Measurements from ENCODE around the gene AQP2.
"Not testable (repeated sequence)": the region's sequence is repeated elsewhere in the genome, so short reads cannot be mapped to it uniquely, and the experiment has no call there.

The AQP2 gene

DNA sequence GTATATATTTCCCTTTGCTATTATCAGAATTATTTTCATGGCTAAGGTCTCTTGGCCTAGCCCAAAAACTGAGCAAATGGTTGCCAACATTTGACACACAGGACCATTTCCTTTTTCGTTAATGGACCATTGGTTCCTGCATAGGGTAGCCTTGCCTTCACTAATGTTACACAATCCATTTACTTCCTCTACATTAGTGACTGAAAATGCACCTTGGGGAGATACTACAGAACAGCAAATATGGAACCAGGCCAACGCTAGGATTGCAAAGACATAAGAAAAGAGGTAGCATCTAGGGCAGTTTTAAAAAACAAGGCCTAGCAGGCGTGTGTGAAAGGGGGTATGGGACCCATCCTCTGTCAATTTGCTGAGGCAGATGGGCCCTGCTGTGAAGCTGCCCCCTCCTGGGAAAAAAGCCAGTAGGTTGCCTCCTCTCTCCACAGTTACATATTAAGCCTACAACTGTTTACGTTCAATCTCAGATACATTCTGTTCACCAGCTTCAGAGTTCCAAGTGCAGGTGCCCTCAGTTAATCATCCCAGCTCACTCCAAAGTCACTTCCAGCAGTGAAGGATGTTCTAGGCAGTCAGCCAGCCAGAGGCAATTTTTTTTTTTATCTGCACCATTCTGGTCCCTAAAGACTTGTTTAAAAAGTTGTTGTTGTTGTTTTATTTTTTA lies 37.2 kb downstream of the AQP2 start:
- DNase-seq (ENCODE audit: low read depth): no peak

- not testable (repeated sequence) for DNase-seq (ENCODE audit: low read depth)
Observed at GRCh38 chr12:49989400-49989799, 38.9 kb downstream of the AQP2 start.

DNA sequence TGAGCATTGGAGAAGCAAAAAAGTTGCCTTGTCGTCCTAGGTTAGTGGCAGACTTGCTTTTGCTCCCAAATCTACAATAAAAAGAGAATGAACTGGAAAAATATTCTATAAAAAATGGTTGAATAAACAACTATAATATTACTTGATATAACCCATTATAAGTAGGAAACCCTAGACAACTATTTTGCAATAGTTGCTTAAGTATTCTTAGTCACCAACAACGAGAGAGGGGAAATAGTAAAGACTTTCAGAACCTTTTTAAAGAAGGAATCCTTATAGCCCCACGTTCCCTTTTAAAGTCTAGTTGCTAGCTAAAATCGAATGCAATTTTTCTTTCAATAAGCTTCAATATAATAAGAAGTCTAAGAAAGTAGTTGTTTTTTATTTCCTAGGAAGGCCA lies 39.7 kb downstream of the AQP2 start:
- DNase-seq (ENCODE audit: low read depth): peak; percentile 76

DNA sequence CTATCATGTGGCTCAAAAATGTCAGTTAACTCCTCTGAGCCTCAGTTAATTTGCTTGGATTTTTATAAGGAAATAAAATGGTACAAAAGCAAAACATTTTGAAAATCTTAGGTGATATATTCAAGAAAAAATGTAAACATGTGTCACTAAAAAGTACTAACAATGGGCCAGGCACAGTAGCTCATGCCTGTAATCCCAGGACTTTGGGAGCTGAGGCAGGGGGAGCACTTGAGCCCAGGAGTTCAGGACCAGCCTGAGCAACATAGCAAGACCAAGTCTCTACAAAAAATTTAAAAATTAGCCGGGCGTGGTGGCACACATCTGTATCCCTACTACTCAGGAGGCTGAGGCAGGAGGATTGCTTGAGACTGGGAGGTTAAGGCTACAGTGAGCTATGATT lies 47.9 kb downstream of the AQP2 start:
- no peak for DNase-seq (ENCODE audit: low read depth)

DNA sequence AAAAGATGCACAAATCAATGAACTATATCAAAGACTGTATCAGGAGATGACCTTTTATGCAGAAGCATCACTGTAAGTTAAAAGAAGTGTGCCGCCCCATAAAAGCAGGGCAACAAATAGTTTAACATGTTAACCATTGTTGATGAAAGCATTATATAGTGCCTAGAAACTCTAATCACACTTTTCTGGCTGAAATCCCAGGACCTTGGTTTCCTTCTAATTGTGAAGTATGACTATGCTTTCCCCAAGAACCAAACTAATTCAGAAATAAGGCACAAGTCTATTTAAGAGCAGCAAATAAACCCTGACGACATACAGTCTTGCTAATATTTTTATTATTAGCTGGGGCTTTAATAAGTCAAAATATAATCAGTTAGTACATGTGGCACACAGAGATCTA lies 53.1 kb downstream of the AQP2 start:
- peak; percentile 12 for DNase-seq (ENCODE audit: low read depth)

DNA sequence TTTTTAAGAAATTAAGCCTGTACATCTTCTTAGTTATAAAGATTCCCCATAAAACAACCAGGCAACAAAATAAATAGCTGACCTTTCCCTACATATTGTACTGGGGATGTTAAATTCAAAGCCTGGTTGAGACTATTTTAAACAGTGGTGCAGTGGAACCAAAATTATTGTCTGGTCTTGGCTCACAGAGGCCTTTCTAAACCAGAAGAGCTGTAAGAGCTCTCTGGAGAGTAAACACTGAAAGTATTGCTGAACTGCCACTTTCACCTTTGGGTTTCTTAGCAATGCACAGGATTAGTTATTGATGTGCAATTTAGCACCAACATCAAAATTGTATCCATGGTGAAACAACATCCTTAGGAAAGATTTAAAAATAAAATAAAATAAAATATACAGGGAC lies 54.2 kb downstream of the AQP2 start:
- peak; percentile 13 for DNase-seq (ENCODE audit: low read depth)

DNA sequence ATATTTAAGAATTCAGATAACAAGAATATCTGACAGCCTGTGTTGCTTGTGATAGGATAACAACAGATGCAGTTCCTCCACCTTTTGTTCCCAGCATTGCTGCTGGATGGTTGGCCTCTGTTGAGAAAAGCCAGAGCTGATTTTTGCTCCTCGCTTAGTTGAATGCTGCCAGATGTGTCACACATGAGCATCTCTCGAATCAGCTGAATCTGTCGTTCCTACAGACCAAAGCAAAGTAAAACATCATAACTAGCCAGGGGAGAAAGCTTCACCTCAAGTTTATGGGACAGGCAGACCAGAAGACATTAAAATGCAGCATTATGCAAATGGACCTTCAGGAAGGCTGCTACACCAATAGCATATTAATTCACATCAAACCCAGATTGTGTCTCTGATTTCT lies 54.6 kb downstream of the AQP2 start:
- DNase-seq (ENCODE audit: low read depth): no peak

DNA sequence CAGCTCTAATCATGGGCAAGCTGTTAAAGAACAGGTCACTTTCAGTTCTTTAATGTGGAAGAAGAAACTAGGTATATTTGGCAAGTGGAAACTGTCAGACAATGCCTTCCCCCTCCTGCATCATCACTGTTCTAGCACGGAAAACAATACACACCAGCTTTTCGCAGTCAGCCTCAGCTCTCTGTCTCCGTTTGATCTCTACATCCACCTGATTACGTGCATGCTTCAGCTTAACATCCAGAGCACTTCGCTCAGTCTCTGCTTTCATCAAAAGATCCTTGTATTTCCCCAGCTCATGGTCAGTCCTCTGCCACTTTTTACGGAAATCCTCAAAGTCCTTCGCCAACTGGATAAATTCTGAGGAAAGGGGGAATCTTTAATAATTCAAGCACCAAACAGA lies 55.7 kb downstream of the AQP2 start:
- DNase-seq (ENCODE audit: low read depth): no peak

- peak; percentile 19 for DNase-seq (ENCODE audit: low read depth)
Observed at GRCh38 chr12:50006754-50007442, 56.4 kb downstream of the AQP2 start.
